Sciatic nerve (tissue), 2 donors: ENCODE measurements around the gene MEPE. TPM values are rescaled to one million over a fixed set of nuclear protein-coding genes. Genes with fewer than 3 reads are reported as not detected.

Experiments
- ATAC-seq: fragments of 200-7000 bp; cut with Tn5 transposase; one replicate; pipeline ENCODE4 v1.9.1; 2020; ENCODE audit warnings: mild to moderate bottlenecking, moderate library complexity
- DNase-seq: peaks from one replicate; pipeline ENCODE4 v3.0.0-alpha.2; 2020; ENCODE audit warnings: low spot score
- intact Hi-C: fragments of 100-400 bp; cut with DNase I; formaldehyde crosslinking; loops from one replicate; pipeline ENCODE4 v1.14.2; 2022
- total RNA-seq: library from RNA; stranded (reverse); fragmentation: NEBNext Ultra II Directional; extraction: Animal tissue kit (Norgen Biotek cat#: 25700); gene quantifications from one replicate; pipeline ENCODE4 v1.2.1, GENCODE V29; 2021
- donor health status: DM: no; HTN: no; CAD: no.
- donor health status: DM: no; HTN: no; CAD: no.

Gene MEPE
- total RNA-seq, 1 donor from 2014 or later: not detected

DNA sequence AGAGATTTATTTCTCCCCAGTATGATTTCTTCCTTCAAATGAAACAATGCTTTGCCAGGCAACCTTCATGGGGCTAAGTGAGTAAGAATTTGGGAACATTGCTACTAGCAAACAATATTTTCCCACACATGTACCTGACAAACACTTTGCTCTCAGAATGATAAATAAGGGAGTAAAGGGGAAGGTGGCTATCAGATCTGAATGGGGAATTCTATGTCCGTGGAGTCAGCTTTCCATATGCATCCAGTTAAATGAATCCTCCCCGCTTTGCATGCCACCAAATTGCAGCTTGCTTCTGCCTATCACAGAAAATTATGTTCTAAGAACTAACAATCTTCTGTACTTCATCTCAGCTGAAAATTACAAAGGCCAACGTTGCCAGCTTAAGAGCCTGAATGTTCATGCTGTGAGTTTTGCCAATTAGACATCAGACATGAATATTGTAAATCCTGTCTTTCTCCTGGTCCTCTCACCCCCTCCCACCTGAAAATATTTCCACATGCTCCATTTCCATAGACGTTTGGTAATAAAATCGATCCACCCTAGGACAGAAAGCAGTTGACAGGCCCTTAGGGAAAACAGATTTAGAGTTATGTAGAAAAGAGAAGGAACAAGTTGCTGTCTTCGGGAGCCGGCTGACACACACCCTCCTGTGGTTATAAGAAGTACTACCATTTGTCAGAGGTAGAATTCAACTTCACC lies 6.3 kb downstream of the MEPE start:
- DNase-seq (no peak), ATAC-seq (peak; percentile 70)
- intact Hi-C loops: loop anchor here (5.0 kb wide), 1 partner anchor 157 kb away; no protein-coding TSS in a partner anchor

DNA sequence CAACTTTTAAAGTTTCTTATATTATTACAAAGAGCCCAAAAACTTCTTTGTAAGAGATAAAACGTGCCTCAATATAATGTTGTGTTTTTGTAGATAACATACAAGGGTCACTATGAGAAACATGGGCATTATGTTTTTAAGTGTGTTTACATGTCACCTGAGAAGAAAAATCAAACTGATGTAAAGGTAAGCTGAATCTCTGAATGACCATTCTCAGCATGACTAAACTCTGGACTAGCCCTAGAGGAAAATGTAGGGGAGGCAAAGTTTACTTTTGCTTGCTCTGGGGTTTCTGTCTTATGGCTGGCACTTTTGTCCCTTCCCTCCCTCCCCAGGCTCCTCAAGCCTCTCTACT lies 6.8 kb downstream of the MEPE start:
- intact Hi-C loops: loop anchor here (5.0 kb wide), 1 partner anchor 157 kb away; no protein-coding TSS in a partner anchor
- DNase-seq: no peak
- ATAC-seq: no peak

DNA sequence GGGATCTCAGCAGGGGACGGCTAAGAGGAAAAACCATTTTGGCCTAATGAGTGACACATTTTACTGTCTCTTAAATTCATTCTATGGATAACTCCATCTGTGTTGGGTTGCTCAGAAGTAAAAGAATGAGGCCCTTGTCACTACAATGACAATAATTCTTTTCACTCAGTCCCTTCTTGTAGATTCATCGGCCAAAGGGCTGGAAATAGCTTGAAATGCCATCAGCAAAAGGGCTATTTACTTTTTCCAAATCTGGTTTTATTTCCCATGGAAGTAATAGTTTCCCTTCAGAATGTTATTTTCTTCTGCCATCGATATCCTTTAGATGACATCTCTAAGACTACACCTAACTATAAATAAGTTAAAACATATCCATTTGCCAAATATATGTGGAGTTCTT lies 7.4 kb downstream of the MEPE start:
- intact Hi-C loops: no loop called here

DNA sequence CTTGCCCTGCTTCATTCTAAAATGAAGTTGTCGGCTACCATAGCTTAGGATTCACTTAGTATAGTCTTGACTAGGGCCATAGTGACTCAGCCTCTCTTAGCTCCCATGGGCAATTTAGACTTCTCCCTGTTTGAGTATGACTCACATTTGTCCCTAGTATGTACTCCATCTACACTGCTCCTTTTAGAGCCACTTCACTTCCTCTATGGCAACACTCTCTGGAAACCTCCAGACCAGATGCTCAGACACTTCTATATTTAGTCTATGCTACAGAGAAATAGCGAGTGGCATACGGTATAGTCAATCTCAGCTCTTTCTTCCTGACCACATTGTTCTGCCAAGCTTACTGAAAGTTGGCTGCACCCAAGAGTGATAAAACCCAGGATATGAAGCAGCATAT lies 11.2 kb downstream of the MEPE start:
- intact Hi-C loops: no loop called here
- DNase-seq: no peak
- ATAC-seq: peak; percentile 81

More for the DNA sequence above, 7.4 kb downstream of the MEPE start:
- ATAC-seq (no peak), DNase-seq (no peak)

GRCh38 chr4:87844452-87844851 lies 11.7 kb downstream of the MEPE start:
- ATAC-seq (no peak), DNase-seq (no peak)
- intact Hi-C loops: no loop called here

- DNase-seq (no peak), ATAC-seq (no peak)
- intact Hi-C loops: no loop called here
These were observed 13.5 kb downstream of the MEPE start for GRCh38 chr4:87846226-87846625.

DNA sequence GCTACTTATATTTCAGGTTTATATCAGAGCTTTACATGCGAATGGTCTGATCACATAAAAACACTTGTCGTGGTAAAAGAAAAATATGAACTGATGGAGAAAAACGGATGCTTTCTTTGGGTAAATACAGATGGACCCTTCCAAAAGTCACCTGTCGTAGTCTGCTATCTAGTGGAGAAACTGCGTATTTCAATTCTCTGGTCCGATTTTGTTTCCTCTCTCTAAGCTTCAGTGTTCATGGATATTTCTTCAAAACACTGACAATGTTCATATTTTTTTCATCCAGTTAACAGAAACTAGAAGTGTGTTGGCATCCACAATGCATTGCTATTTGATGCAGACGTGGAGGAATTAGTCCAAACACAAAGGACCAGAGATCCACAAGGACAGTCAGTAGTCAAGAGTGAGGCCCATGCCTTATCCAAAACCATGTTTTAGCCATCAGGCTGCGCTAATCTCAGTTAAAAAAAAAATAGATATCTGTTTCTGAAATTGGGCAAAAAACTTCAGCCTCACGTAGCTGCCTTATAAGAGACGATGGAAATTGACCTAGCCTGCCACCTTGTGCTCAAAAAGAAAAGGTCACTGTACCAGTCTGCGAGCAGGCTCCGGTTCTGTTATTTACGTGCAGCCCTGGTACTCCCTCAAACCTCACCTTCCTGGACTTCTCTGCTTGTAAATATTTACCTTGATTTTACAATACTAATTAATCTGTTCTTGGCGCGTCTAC lies 16.0 kb downstream of the MEPE start:
- ATAC-seq (peak; percentile 90), DNase-seq (peak; percentile 67)
- intact Hi-C loops: no loop called here

DNA sequence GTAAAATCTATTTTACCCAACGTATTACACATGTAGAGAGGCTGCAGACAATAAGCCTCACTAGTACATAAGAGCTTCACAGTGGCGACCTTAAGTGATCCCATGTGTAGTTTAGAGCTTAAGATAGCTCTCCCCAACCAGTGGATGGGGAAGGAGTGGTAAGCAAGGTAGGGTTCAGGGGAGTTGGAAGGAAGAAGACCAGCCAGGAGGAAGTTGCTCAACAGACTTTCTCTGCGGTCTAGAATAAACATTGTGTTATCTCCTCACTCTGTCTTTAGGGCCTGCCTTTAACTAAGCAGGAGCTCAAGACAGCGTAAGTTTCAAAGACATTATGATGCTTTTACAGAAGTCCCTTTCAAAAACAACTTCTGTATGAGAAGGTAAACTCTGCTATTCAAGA lies 16.8 kb downstream of the MEPE start:
- no peak for DNase-seq
- intact Hi-C loops: loop anchor here (10.0 kb wide), 1 partner anchor 365 kb away; no protein-coding TSS in a partner anchor
- ATAC-seq: peak; percentile 62

- ATAC-seq: peak; percentile 60
- no peak for DNase-seq
- intact Hi-C loops: loop anchor here (10.0 kb wide), 1 partner anchor 363 kb away; no protein-coding TSS in a partner anchor
These were observed 18.6 kb downstream of the MEPE start for GRCh38 chr4:87851332-87851731.

DNA sequence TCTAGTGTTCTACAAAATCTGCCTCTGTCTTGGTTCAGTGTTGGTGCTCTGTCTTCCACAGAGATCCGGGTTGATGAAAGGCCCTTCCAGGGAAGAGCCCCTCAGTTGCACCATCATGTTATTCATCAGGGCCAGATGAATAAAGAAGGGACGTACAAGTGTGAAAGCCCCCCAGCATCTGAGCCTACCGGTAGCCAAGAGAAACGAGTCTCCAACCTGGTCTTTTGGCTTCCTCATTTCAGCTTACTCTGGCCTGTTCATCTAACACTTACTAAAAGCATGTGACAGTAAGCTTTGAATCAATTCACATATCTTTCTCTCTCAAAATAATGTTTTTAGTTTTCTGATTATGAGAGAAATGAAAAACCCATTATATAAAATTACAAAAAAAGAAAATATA lies 19.2 kb downstream of the MEPE start:
- intact Hi-C loops: loop anchor here (10.0 kb wide), 1 partner anchor 363 kb away; no protein-coding TSS in a partner anchor

GRCh38 chr4:87853108-87853507 lies 20.3 kb downstream of the MEPE start:
- ATAC-seq: no peak
- intact Hi-C loops: loop anchor here (10.0 kb wide), 1 partner anchor 362 kb away; no protein-coding TSS in a partner anchor
- no peak for DNase-seq

More for the DNA sequence above, 19.2 kb downstream of the MEPE start:
- DNase-seq: no peak
- ATAC-seq: no peak

DNA sequence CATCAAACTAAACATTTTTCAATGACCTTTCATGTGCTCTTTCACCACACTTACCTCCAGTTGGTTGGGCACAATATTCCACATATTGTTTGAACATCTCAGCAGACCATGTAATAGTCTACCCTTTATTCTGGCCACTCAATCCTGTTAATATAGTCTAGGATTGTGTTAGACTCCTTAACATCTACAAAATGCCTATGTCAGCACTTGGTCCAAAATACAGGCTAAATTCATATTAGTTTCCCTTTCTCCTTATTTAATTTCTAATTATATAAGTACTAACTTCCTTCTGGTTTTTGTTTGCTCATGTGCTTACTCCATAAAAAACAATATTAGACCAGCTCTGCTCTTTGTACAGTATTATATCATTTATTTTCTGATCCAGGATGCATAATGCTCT lies 21.1 kb downstream of the MEPE start:
- intact Hi-C loops: loop anchor here (10.0 kb wide), 1 partner anchor 361 kb away; no protein-coding TSS in a partner anchor
- no peak for ATAC-seq

DNA sequence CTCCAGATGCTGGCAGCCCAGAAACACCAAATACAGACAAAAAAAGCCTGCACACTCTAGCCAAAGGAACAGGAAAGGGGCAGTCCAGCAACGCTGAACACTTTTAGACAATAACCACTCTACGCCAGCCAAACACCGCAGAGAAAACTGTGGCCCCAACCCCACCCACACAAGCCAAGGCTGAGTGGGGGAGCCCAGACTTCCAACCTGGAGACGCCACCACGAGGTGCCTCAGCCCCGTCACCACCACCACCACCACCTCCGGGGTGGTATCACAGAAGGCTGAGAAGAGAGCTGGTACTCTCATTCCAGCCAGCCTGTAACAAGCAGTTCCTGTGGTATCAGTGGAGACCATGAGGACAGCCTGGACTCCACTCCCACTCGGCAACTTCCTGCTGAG lies 22.8 kb downstream of the MEPE start:
- DNase-seq: no peak
- intact Hi-C loops: loop anchor here (10.0 kb wide), 1 partner anchor 359 kb away; no protein-coding TSS in a partner anchor
- ATAC-seq: no peak

More for the DNA sequence above, 21.1 kb downstream of the MEPE start:
- no peak for DNase-seq

DNA sequence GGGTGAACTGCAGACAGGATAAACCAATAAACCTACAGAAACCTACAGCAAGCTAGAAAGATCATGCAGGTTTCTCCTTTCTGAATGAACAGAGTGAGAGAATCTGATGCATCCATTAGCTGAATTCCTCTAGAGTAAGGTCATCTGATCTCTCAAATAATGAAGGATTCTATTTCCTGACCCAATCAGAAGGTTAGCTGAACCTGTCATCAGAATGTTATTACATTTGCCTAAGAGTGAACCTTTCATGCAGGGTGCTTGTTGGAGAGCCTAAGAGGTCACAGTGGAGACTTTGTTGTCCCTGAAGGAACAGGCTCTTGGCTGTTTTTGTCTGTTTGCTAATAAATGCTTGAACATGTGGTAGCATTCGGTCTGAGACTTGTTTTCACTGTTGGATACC lies 24.0 kb downstream of the MEPE start:
- DNase-seq (no peak), ATAC-seq (peak; percentile 52)
- intact Hi-C loops: loop anchor here (10.0 kb wide), 1 partner anchor 358 kb away; no protein-coding TSS in a partner anchor

GRCh38 chr4:87857789-87858188 lies 25.0 kb downstream of the MEPE start:
- DNase-seq (no peak), ATAC-seq (no peak)
- intact Hi-C loops: loop anchor here (10.0 kb wide), 1 partner anchor 357 kb away; no protein-coding TSS in a partner anchor

DNA sequence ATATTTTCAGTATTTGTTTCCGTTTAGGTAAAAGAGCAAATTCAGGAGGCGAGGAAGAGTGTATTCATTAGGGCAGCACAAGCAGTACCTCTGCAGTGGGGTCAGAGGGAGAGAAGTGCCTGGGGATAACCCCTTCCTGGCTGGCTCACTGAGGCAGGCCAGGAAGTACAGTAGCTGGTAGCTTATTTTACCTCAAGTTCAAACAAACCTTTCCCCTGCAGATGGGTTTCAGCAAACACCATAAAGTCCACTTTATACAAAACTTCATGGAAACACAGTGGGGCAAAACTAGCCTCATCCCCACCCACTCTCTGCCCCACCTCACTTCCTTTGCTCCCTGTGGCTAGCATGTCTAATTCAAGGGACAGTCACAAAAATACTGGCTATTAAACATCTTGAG lies 29.5 kb downstream of the MEPE start:
- ATAC-seq: no peak
- intact Hi-C loops: loop anchor here (5.0 kb wide), 1 partner anchor 110 kb away; no protein-coding TSS in a partner anchor
- DNase-seq: no peak

GRCh38 chr4:87863486-87863885 lies 30.7 kb downstream of the MEPE start:
- intact Hi-C loops: loop anchor here (5.0 kb wide), 1 partner anchor 109 kb away; no protein-coding TSS in a partner anchor
- ATAC-seq (no peak), DNase-seq (no peak)

- DNase-seq (no peak), ATAC-seq (no peak)
- intact Hi-C loops: loop anchor here (5.0 kb wide), 1 partner anchor 108 kb away; no protein-coding TSS in a partner anchor
These were observed 31.6 kb downstream of the MEPE start for GRCh38 chr4:87864321-87864720.

- ATAC-seq (no peak), DNase-seq (no peak)
- intact Hi-C loops: no loop called here
These were observed 32.5 kb downstream of the MEPE start for GRCh38 chr4:87865288-87865687.
